Activated T-cell treated with anti-CD3 and anti-CD28 coated beads, Interleukin-2, amount 50 U/mL, for 72 hours (primary cell): Measurements from ENCODE around the gene POMGNT2. TPM values are rescaled to one million over a fixed set of nuclear protein-coding genes. Genes with fewer than 3 reads are reported as not detected.
"Not testable (repeated sequence)": the region's sequence is repeated elsewhere in the genome, so short reads cannot be mapped to it uniquely, and the experiment has no call there.

ENCODE experiments used
- ATAC-seq, 2 donors: fragments of 150-1000 bp; cut with Tn5 transposase; replicated peaks in 1 of 2; 2 replicates each; pipeline ENCODE4 v1.10.0; 2021; ENCODE audit warnings: moderate library complexity in 2 of 2, mild to moderate bottlenecking in 1 of 2
- DNase-seq, 2 donors: peaks; one replicate each; pipeline ENCODE4 v3.0.0; 2021 to 2022; ENCODE audit warnings: mixed read lengths in 1 of 2
- H3K27ac Mint-ChIP-seq: one replicate; pipeline ENCODE4 v1.8.0; 2022; ENCODE audit warnings: mild to moderate bottlenecking, moderate library complexity, mixed read lengths
- H3K27me3 Mint-ChIP-seq: one replicate; pipeline ENCODE4 v1.8.0; 2022; ENCODE audit warnings: low read depth, mixed read lengths
- H3K36me3 Mint-ChIP-seq, 2 donors: one replicate each; pipeline ENCODE4 v1.8.0; 2022; ENCODE audit warnings: mixed read lengths in 2 of 2, mild to moderate bottlenecking in 1 of 2; ENCODE audit not compliant: insufficient read depth in 2 of 2
- H3K4me1 Mint-ChIP-seq: one replicate; pipeline ENCODE4 v1.8.0; 2022; ENCODE audit warnings: low read depth, mixed read lengths
- H3K4me3 Mint-ChIP-seq, 2 donors: one replicate each; pipeline ENCODE4 v1.8.0; 2022; ENCODE audit warnings: mild to moderate bottlenecking in 2 of 2, mixed read lengths in 2 of 2, moderate library complexity in 2 of 2
- H3K9me3 Mint-ChIP-seq, 2 donors: one replicate each; pipeline ENCODE4 v1.8.0; 2022; ENCODE audit warnings: mixed read lengths in 2 of 2
- total RNA-seq, 2 donors: library from RNA; stranded (reverse); gene quantifications; one replicate each; pipeline ENCODE4 v1.2.3, GENCODE V29; 2022

The POMGNT2 gene
- total RNA-seq, 2 donors from 2014 or later, result 5.0 to 6.6 TPM

DNA sequence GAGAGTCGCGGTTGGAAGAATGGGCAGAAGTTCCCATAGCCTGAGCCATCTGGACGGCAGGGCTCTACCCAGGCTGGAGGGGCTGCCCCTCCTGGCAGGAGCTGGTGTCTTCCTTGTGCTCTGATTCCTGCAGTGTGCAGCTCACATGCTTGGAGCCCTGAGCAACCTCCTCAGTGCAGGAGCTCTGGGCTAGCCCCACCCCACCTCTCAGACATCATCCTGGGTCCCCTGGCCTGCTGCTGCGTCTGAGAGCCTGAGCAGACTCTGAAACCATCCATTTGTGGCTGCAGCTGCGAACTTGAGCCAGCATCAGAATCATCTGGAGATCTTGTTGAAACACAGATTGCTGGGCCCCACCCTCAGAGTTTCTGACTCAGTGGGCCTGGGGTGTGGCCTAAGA is 42.8 kb downstream of the POMGNT2 start:
- no peak for DNase-seq

DNA sequence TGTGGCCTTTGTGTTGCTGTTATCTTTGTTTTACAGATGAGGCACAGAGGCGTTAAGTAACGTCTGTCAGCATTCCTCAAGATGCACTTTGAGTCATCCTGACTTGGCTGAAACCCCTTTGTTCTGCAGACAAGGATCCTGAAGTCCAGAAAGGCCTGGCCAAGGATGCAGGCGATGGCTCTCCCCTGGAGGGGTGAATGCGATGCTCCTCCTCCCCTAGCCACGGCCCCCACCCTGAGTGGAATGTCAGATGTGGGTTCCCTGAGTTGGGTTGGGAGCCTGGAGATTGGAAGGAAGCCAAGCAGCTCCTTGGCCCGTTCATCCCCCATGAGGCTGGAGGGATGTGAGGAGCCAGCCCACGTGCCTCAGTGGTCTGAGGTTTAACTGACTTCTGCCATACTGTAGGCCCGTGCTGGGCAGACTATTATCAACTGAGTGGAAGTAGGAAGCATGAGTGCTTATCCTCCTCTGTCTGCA is 43.3 kb downstream of the POMGNT2 start:
- no peaks in the 10 kb centered on the region for H3K27me3 Mint-ChIP-seq
- ATAC-seq (no peak), DNase-seq (no peak)
- no peak overlapping the region for H3K27ac Mint-ChIP-seq
- peaks cover 0 to 4% of the 10 kb centered on the region in 2 donors for H3K36me3 Mint-ChIP-seq
- H3K4me1 Mint-ChIP-seq, result peaks cover 12% of the 10 kb centered on the region
- no peak overlapping the region for H3K4me3 Mint-ChIP-seq
- no peaks in the 10 kb centered on the region for H3K9me3 Mint-ChIP-seq

More for the DNA sequence above, 42.8 kb downstream of the POMGNT2 start:
- peaks cover 12% of the 10 kb centered on the region for H3K4me1 Mint-ChIP-seq
- H3K27me3 Mint-ChIP-seq, result no peaks in the 10 kb centered on the region
- no peak overlapping the region for H3K27ac Mint-ChIP-seq
- H3K36me3 Mint-ChIP-seq, result peaks cover 0 to 4% of the 10 kb centered on the region in 2 donors
- H3K4me3 Mint-ChIP-seq, result no peak overlapping the region
- no peak for ATAC-seq
- no peaks in the 10 kb centered on the region for H3K9me3 Mint-ChIP-seq

DNA sequence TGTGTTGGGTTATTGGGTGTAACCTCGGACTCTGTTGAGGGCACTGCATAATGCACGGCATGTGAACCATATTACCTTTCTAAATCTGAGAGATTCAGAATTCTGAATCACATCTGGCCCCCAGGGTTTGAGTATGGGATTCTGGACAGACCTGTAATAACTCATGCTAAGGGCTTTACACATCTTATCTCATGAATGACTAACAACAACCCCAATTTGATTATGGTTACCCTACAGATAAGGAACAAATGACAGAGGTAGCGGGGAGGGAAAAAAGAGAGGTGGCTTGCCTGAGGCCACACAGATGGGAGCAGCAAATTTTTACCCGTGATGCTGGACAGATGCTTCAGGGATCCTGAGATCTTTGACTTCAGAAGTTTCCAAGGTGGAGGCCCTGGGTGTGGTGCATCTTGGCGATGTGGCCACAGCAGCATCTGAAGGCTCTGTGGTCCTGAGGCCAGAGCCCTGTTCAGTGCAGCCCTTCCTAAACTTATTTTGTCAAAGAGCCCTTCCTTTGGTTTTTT is 43.8 kb downstream of the POMGNT2 start:
- Mint-ChIP-seq H3K36me3 (peaks cover 0 to 4% of the 10 kb centered on the region in 2 donors), H3K9me3 (no peaks in the 10 kb centered on the region), H3K4me1 (peaks cover 12% of the 10 kb centered on the region), H3K27ac (no peak overlapping the region), H3K4me3 (no peak overlapping the region), H3K27me3 (no peaks in the 10 kb centered on the region)
- ATAC-seq, result no peak
- DNase-seq, result no peak

DNA sequence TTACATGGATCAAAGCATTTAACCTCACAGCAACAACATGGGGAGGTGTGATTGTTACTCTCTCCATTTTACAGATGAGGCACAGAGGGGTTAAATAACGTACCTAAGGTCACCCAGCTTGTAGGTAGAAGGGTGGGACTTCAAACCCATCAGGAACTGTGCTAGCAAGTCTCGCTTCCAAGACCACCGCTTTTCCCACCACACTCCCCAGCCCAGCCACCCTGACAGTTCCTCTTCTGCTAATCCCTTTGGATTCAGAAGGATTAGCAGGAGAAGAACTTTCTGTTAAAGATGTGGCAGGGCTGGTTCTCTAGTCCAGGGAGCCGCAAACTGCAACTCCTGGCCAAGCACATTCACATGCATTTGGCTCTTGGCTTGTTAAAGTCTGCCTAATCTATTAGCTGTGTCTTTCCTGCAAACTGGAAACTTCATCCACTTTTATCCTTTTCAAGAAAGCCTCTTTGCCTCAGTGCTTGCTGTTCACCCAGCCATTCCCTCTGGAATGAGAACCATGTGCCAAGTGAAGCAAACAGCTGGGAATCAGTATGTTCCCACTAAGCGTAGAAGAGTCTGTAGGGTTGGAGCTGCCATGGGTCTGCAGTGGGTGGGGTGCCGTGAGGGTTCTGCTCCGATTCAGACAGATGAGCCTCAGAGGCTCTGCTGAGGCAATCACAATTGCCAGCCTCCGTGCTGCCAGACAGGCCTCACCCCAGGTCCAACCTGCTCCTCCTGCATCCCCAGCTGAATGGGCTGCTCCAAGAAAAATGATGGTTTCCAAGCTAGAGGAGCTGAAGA is 44.6 kb downstream of the POMGNT2 start:
- no peaks in the 10 kb centered on the region for H3K9me3 Mint-ChIP-seq
- no peaks in the 10 kb centered on the region for H3K27me3 Mint-ChIP-seq
- peaks cover 0 to 4% of the 10 kb centered on the region in 2 donors for H3K36me3 Mint-ChIP-seq
- H3K4me3 Mint-ChIP-seq, result no peak overlapping the region
- H3K27ac Mint-ChIP-seq, result no peak overlapping the region
- DNase-seq (no peak), ATAC-seq (no peak)
- H3K4me1 Mint-ChIP-seq, result peaks cover 12% of the 10 kb centered on the region

DNA sequence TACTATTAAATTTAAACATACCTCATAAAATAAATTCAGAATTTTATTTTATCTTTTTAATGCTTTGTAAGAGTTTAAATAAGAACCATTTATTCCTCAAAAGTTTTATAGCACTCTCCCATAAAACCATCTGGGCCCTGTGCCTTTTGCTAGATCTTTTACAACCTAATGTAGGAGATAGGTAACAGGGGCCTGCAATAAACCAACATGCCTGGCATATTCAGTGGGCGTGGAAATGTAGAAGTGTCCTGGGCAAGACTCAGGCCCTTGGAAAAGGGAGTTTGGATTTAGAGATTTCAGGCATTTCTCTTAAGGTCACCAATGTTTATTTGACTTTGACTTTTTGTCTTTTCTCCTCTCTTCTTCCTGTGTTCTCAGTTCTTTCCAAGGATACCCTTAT is 46.4 kb downstream of the POMGNT2 start:
- no peak for DNase-seq
- no peaks in the 10 kb centered on the region for H3K9me3 Mint-ChIP-seq

GRCh38 chr3:43055806-43056770 is 49.8 kb downstream of the POMGNT2 start:
- no peak overlapping the region for H3K4me3 Mint-ChIP-seq
- H3K27me3 Mint-ChIP-seq, result no peaks in the 10 kb centered on the region
- peaks cover 3 to 7% of the 10 kb centered on the region in 2 donors for H3K36me3 Mint-ChIP-seq
- peaks cover 12% of the 10 kb centered on the region for H3K4me1 Mint-ChIP-seq
- peaks cover 6 to 11% of the 10 kb centered on the region in 2 donors for H3K9me3 Mint-ChIP-seq
- DNase-seq (no peak), ATAC-seq (no peak)
- H3K27ac Mint-ChIP-seq, result no peak overlapping the region

More for the DNA sequence above, 46.4 kb downstream of the POMGNT2 start:
- no peak for ATAC-seq
- Mint-ChIP-seq H3K27ac (no peak overlapping the region), H3K27me3 (no peaks in the 10 kb centered on the region), H3K36me3 (peaks cover 0 to under 1% of the 10 kb centered on the region in 2 donors), H3K4me3 (no peak overlapping the region), H3K4me1 (peaks cover 12% of the 10 kb centered on the region)

GRCh38 chr3:43055393-43055792 is 50.5 kb downstream of the POMGNT2 start:
- Mint-ChIP-seq H3K27me3 (no peaks in the 10 kb centered on the region), H3K4me1 (peaks cover 5% of the 10 kb centered on the region), H3K36me3 (peaks cover 9% of the 10 kb centered on the region in 2 donors), H3K27ac (no peak overlapping the region), H3K4me3 (no peak overlapping the region), H3K9me3 (peaks cover 7 to 14% of the 10 kb centered on the region in 2 donors)
- no peak for ATAC-seq
- DNase-seq, result no peak

- H3K27me3 Mint-ChIP-seq, result no peaks in the 10 kb centered on the region
- ATAC-seq, result no peak
- no peak for DNase-seq
- no peak overlapping the region for H3K4me3 Mint-ChIP-seq
- peaks cover 9 to 13% of the 10 kb centered on the region in 2 donors for H3K36me3 Mint-ChIP-seq
- no peak overlapping the region for H3K27ac Mint-ChIP-seq
- H3K9me3 Mint-ChIP-seq, result peaks cover 7 to 14% of the 10 kb centered on the region in 2 donors
- no peaks in the 10 kb centered on the region for H3K4me1 Mint-ChIP-seq
These were observed 51.1 kb downstream of the POMGNT2 start for GRCh38 chr3:43054754-43055153.

DNA sequence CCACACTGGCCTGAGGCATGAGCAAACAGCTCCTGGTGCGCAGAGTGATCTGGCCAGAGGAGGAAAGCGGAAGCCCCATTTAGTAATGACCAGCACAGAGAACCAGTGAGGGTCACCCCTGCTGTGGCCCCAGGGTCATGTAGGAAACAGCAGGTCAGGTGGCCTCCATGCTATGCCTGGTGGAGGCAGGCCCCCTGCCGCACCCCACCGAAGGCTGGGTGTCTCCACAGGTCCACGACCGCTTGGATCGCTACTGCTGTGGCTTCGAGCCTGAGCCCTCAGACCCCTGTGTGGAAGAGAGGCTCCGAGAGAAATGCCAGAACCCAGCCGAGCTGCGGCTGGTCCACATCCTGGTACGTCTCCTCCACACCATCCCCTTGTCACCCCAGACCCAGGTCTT is 52.6 kb downstream of the POMGNT2 start:
- no peak for DNase-seq
- peaks cover 9 to 13% of the 10 kb centered on the region in 2 donors for H3K36me3 Mint-ChIP-seq
- no peaks in the 10 kb centered on the region for H3K27me3 Mint-ChIP-seq
- H3K4me1 Mint-ChIP-seq, result no peaks in the 10 kb centered on the region
- H3K27ac Mint-ChIP-seq, result no peak overlapping the region
- no peak overlapping the region for H3K4me3 Mint-ChIP-seq
- no peak for ATAC-seq
- H3K9me3 Mint-ChIP-seq, result peaks cover 10 to 14% of the 10 kb centered on the region in 2 donors

- no peak overlapping the region for H3K27ac Mint-ChIP-seq
- no peak overlapping the region for H3K4me3 Mint-ChIP-seq
- DNase-seq (no peak), ATAC-seq (no peak)
- H3K27me3 Mint-ChIP-seq, result no peaks in the 10 kb centered on the region
- peaks cover 18% of the 10 kb centered on the region in 2 donors for H3K36me3 Mint-ChIP-seq
- H3K4me1 Mint-ChIP-seq, result no peaks in the 10 kb centered on the region
- peaks cover 24 to 28% of the 10 kb centered on the region in 2 donors for H3K9me3 Mint-ChIP-seq
These were observed 57.4 kb downstream of the POMGNT2 start for GRCh38 chr3:43048470-43048869.

DNA sequence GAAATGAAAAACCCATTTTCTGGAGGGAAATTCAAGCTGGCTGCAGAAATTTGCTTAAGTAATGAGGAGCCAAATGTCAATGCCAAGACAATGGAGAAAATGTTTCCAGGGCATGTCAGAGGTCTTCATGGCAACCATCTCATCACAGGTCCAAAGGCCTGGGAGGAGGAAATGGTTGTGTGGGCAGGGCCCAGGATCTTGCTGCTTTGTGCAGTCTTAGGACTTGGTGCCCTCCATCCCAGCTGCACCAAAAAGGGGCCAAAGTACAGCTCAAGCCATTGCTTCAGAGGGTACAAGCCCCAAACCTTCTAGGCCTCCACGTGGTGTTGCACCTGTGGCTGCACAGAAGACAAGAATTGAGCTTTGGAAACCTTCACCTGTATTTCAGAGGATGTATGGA is 59.3 kb downstream of the POMGNT2 start:
- Mint-ChIP-seq H3K9me3 (peaks cover 14 to 23% of the 10 kb centered on the region in 2 donors), H3K36me3 (peaks cover 11 to 16% of the 10 kb centered on the region in 2 donors), H3K27ac (no peak overlapping the region), H3K4me1 (no peaks in the 10 kb centered on the region), H3K4me3 (no peak overlapping the region), H3K27me3 (no peaks in the 10 kb centered on the region)
- ATAC-seq (no peak), DNase-seq (no peak)

GRCh38 chr3:43045079-43045478 is 60.8 kb downstream of the POMGNT2 start:
- ATAC-seq, H3K4me1 Mint-ChIP-seq, H3K4me3 Mint-ChIP-seq, DNase-seq, H3K27me3 Mint-ChIP-seq, H3K27ac Mint-ChIP-seq, H3K36me3 Mint-ChIP-seq: not testable (repeated sequence)
- H3K9me3 Mint-ChIP-seq, result peaks cover 10 to 21% of the 10 kb centered on the region in 2 donors

DNA sequence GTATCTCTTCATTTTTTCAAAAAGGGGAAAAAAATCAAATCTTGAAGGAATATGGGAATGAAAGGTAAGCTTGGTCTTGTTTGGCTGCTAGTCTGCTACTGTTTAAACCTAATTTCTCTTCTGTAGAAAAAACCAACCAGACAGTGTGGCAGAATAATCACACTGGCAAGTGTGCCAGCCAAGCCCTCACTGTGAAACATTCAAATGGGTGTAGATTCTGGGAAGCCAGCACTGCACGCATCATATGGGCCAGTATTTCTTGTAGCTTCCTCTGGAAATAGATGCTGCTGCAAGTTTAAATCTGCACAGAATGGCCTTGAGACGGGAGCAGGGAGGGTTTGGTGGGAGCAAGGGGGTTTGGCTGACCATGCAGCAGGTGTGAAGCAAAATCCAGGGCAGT is 62.1 kb downstream of the POMGNT2 start:
- DNase-seq (no peak), ATAC-seq (no peak)
- H3K36me3 Mint-ChIP-seq, result peaks cover 5 to 10% of the 10 kb centered on the region in 2 donors
- H3K4me3 Mint-ChIP-seq, result no peak overlapping the region
- H3K9me3 Mint-ChIP-seq, result peaks cover 10 to 20% of the 10 kb centered on the region in 2 donors
- H3K27ac Mint-ChIP-seq, result no peak overlapping the region
- H3K27me3 Mint-ChIP-seq, result no peaks in the 10 kb centered on the region
- H3K4me1 Mint-ChIP-seq, result no peaks in the 10 kb centered on the region
